NCI-H1694 (cell line): ENCODE data around the gene TNP2.

Source experiments
- DNase-seq: peaks from one replicate; lab custom pipeline; 2025; lab: John Stamatoyannopoulos, UW

TNP2 gene

DNA sequence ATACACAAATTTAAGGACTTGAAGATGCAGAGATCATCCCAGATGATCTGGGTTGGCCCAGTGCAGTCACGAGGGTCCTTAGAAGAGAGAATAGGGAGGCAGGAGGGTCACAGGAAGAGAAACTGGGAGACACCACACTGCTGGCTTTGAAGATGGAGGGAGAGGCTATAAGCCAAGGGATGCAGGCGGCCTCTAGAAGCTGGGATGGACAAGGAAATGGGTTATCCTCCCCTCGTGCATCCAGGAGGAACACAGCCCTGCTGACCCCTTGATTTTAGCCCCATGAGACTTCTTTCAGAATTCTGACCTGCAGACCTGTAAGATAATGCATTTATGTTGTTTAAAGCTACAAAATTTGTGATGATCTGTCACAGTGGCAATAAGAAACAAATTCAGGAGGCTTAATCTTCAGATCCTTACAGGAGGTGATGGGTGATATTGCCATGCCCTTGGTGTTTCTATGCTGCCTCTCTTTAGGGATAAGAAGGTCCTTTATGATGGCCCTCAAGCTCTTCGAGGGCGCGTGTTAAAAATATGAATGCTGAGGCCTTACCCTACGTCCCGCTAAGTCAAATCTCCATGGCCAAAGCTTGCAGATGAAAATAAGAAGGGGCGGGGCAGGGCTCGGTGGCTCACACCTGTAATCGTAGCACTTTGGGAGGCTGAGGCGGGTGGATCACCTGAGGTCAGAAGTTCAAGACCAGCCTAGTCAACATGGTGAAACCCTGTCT, 8.6 kb upstream of the TNP2 start:
- no peak for DNase-seq

- DNase-seq: no peak
Measured at GRCh38 chr16:11276896-11277593, 7.9 kb upstream of the TNP2 start.

DNA sequence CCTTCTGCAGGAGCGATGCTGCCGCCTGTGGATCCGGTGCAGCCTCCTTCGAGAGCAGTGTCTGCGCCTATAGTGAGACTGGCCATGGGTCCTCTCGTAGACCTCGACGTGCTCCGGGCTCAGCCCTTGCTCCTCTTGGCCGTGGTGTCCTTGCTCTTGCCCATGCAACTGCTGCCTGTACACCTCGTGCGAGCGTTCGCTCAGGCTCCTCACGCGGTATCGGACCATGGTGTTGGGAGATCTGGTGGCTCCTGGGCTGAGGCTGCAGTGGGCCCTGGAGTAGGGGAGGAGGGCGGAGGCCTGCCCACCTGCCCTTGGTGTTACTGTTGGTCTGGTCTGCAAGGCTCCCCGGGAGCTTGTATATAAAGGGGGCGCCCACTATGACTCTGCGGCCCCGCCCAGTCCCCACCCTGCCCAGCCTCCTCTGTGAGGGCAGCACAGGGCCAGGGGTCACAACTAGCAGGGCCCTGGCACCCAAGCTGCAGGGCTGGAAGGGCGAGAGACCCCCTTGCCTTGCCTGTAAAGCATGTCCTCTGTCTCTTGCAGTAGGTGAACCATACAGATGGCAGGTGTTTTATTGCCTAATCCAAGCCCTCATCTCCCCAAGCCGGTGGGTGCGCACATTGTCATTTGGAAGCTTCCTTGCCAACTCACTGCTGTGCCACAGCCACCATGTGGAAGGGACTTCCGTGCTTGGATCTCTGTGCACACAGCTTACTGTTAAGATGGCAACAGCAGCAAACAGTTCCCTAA, 7.2 kb upstream of the TNP2 start, which contains the start of gene PRM2:
Gene PRM2, minus strand, starts transcription at position 338 of the 753 bp plus-strand sequence. Its CDS starts 110 bp downstream, at position 228.
- no peak for DNase-seq

DNA sequence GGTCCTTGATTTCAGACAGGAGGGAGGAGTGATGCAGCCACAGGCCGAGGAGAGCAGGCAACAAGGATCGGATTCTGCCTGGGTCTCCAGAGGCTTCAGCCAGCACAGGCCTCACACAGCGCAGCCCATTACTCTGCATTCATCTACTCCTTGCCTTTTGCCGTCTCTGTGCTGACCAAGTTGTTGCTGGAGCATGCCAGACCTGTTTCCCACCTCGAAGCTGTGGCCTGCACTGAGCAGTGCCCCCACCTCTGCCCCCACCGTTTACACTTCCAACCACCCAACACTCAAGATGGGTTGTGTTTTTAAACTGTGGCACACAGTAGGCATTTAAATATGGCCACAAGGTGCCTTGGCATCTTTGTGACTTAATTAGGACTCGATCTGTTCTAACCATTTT, 5.8 kb upstream of the TNP2 start:
- DNase-seq: no peak

GRCh38 chr16:11273721-11274324, 4.7 kb upstream of the TNP2 start:
- no peak for DNase-seq

DNA sequence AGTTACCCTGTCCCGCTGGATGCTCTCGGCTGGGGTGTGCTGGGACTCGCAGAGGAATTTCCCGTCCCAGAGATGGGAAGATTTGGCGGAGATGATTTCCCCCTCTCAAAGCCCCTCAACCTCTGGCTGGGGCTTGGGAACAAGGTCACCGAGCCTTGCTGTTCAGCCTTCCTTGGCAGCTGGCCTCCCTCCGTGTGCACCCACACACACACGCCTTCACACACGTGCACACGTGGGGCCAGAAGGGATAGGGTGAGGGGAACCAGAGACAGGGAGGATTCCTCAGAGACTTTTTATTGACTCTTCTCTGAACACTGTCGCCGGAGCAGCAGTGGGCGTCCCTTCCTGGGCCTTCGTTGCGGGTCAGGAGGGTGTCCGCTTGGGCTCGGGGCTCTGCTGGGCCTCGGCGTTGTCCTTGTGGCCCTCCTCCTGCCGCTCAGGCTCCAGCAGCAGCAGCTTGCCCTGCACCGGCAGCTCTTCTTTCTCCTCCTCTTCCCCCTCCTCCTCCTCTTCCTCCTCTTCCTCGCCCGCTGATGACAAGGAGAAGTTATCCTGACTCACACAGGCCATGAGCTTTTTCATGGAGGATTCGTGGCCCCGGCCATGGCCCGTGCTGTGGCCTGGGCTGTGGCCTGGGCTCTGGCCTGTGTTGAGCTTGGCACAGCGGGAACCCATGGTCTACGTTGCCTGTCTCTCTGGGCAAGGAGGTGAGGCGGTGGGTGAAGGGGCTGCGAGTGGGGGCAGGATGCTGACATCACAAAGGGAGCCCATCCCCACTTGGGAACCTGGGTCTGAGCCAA, 4.0 kb upstream of the TNP2 start, which contains the start of gene PRM3:
Gene PRM3, minus strand, starts transcription at position 709 of the 800 bp plus-strand sequence. Its CDS starts 34 bp downstream, at position 675.
- DNase-seq: no peak

GRCh38 chr16:11272484-11272883, 3.4 kb upstream of the TNP2 start:
- no peak for DNase-seq

DNA sequence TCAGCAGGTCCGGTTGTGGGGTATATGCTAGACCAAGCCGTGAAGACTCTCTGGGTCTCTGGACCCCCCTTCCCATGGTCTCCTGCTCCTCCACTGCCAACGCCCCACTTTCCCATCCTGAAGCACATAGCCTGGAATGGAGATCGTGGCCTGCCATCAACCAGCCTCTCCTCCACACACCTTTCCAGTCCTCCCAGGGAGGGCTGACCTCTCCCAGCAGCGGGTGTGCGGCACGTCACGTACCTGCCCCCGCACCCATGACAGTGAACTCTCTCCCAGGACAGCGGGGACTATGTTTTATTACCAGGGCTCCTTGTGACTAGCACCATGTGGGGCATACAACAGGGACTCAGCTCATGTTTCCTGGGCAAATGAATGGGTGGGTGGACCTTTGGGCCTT, 2.5 kb upstream of the TNP2 start:
- no peak for DNase-seq

- no peak for DNase-seq
Measured at GRCh38 chr16:11270602-11271162, 1.6 kb upstream of the TNP2 start.

GRCh38 chr16:11265124-11265523, 4.0 kb downstream of the TNP2 start:
- DNase-seq: no peak

- no peak for DNase-seq
Measured at GRCh38 chr16:11264155-11264832, 4.8 kb downstream of the TNP2 start.

DNA sequence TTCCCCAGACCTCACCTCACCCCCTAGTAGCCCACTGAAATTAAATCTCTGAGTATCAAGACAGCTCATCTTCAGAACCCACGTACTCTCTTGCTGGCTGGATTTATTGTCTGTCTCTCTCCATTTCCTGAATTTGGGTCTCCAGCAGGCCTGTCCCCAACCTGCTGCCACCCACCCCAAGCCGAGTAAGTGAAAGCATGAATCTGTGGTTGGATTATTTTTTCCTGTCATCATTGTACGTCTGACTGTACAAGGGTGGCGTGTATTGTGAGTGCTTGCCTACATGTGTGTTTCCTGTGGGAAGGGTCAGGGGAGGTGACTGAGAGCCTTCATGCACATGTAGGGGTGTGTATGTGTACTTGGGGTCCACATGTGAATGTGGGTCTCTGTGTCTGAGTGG, 5.4 kb downstream of the TNP2 start:
- DNase-seq: no peak

GRCh38 chr16:11262915-11263314, 6.2 kb downstream of the TNP2 start:
- no peak for DNase-seq

- no peak for DNase-seq
Measured at GRCh38 chr16:11260596-11260966, 8.5 kb downstream of the TNP2 start.

DNA sequence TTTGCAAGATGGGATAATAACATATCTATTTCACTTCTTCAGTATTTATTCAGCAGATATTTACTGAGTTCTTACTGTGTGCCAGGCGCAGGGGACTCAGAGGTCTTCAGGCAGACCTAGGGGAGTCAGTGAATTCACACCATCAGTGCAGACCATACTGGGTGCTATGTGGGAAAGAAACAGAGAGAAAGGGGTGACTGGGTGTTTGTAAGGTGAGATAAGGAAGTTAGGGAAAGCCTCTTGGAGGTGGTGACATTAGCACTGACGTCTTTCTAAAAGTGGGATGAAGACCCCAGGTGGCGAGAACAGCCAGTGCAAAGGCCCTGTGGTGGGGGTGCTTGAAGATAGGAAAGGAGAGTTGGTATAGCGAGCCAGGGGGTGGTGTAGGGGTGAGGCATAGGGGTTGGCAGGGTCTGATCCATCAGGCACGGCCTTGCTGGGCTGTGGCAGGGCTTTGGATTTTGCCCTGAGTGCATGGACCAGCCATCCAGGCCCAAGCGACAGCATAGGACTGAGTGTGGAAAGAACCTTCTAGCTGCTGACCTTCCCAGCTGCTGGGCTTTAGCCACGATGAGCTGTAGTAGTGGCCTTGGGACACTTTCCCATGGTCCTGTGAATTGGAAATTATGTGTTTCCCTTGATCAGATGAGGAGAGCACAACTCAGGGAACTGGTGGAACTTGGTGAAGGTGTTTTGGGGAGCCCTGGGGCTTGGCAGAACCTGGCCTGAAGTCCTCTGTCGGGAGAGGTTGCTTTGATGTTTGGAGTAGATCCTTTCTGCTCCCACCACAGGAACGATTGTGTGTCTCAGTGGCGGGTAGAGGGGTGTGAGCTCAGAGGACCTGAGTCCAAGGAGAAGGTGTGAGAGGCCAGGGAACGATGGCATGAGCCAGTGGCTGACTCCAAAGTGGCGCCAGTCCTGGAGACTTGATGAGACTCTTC, 9.2 kb downstream of the TNP2 start:
- DNase-seq: no peak

DNA sequence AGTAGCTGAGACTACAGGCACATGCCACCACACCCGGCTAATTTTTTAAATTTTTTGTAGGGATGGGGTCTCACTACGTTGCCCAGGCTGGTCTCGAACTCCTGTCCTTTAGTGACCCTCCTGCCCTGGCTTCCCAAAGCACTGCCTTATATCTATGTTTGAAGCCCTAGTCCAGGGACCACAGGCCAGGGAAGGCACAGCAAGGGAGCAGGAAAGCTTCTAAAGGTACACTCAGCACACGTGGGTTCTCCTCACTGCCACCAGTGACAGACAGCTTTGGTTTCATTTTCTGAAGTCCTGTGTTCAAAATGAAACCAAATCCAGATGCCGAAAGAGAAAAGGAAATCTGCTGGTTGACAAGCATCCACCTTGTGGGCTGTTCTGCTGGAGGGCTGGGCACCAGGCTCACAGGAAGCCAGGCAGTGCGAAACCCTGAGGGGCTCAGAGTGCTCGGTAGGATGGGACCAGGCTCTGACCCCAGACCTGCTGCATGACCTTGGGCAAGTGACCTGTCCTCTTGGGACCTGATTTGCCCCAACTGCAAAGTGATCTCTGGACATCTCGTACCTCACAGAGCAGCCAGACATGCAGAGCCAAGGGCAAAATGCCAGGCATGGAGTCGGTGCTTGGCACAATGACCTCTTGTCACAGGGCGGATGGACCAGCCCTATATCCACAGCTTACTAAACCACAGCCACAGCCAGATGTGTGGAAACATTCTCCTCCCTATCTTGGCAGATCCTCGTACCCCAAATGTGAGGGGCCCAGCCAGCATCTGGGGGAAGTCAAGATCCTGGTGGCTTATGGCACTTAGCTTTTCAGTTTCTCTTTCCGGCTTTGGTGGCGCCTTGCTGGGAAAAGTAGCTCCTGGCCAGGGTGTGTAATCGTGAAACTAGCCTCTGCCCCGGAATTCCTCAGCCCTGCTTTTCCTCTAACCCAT, 10.3 kb downstream of the TNP2 start:
- DNase-seq: no peak

DNA sequence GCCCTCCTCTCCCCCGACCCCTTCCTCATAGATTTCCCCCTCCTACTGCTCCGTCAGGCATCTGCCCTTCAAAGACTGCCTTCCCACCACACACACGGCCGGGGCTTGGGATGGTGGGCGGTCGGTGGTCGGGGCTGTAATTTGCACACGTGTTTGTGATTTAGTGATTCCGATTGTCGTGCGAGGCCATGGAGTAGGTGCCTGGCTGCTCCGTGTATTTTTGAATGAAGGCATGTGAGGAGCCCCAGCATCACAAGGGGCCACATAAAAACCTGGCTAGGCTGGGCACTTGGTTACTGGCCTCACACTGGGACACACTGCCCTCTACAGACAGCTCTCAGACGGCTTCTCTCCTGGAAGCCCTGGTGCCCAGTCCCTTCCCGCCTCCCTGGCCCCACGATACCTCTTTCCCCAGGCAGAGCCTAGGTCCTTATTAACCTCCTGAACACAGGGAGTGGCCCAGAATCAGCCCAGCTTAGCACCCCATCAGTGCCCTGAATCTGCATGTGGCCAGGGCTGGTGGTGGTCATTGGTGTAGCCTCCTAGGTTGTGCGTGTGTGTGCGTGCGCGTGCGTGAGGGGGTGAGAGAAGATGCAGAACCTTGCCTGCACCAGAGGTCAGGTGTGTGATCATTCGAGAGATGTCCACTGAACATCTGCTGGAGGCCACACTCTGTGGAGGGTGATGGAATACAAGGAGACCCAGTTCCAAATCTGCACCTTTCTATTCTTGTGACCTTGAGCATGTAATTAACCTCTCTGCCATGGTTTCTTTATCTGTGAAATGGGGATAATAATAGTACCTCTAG, 11.8 kb downstream of the TNP2 start:
- peak; percentile 66 for DNase-seq
